GM23338 (cell line): ENCODE data around the gene UNC5A. TPM values are rescaled to one million over a fixed set of nuclear protein-coding genes. Genes with fewer than 3 reads are reported as not detected.

ENCODE experiments used
- ATAC-seq: fragments of 200-7000 bp; cut with Tn5 transposase; 3 replicates; pipeline ENCODE4 v1.9.1; 2020
- DNase-seq: peaks from one replicate; pipeline ENCODE4 v3.0.0-alpha.2; 2015; ENCODE audit warnings: low spot score
- H2AFZ ChIP-seq: fragments of 200-600 bp; sonication (generic); 2 replicates; pipeline ENCODE4 v1.8.0; 2016; ENCODE audit warnings: antibody characterized with exemption, mild to moderate bottlenecking, moderate library complexity
- H3F3A ChIP-seq: fragments of 200-600 bp; sonication (generic); replicated peaks from 2 replicates; pipeline ENCODE4 v1.8.0; 2017; ENCODE audit warnings: antibody characterized with exemption, mixed run types, low read depth
- H3K27ac ChIP-seq: fragments of 200-600 bp; sonication (generic); 2 replicates; pipeline ENCODE4 v1.6.1; 2016; ENCODE audit warnings: low read depth
- H3K27me3 ChIP-seq: fragments of 200-600 bp; sonication (generic); 2 replicates; pipeline ENCODE4 v1.8.0; 2016; ENCODE audit warnings: mild to moderate bottlenecking, mixed run types, moderate library complexity; ENCODE audit not compliant: insufficient read depth
- H3K36me3 ChIP-seq: fragments of 200-600 bp; sonication (generic); 2 replicates; pipeline ENCODE4 v1.8.0; 2016; ENCODE audit warnings: mild to moderate bottlenecking; ENCODE audit not compliant: insufficient read depth
- H3K4me1 ChIP-seq: fragments of 200-600 bp; sonication (generic); 2 replicates; pipeline ENCODE4 v1.8.0; 2016; ENCODE audit warnings: mild to moderate bottlenecking, moderate library complexity; ENCODE audit not compliant: insufficient read depth
- H3K4me2 ChIP-seq: fragments of 200-600 bp; sonication (generic); 2 replicates; pipeline ENCODE4 v1.7.1; 2017; ENCODE audit warnings: mixed run types
- H3K4me3 ChIP-seq: fragments of 200-600 bp; sonication (generic); 2 replicates; pipeline ENCODE4 v1.6.1; 2016; ENCODE audit warnings: mixed run types
- H3K79me2 ChIP-seq: fragments of 200-600 bp; sonication (generic); replicated peaks from 2 replicates; pipeline ENCODE4 v1.8.0; 2017; ENCODE audit warnings: mild to moderate bottlenecking; ENCODE audit not compliant: insufficient read depth
- H3K9me2 ChIP-seq: fragments of 200-600 bp; sonication (generic); 2 replicates; pipeline ENCODE4 v1.8.0; 2017; ENCODE audit not compliant: insufficient read depth
- H4K20me1 ChIP-seq: fragments of 200-600 bp; sonication (generic); replicated peaks from 2 replicates; pipeline ENCODE4 v1.8.0; 2017; ENCODE audit warnings: mild to moderate bottlenecking; ENCODE audit not compliant: insufficient read depth
- H3K27ac Mint-ChIP-seq: 2 replicates; pipeline ENCODE4 v1.8.0; 2020; ENCODE audit warnings: inconsistent platforms, mild to moderate bottlenecking, moderate library complexity, mixed read lengths
- H3K27me3 Mint-ChIP-seq: 3 replicates; pipeline ENCODE4 v1.8.0; 2022; ENCODE audit warnings: low read depth, mild to moderate bottlenecking, moderate library complexity, mixed read lengths, inconsistent platforms; ENCODE audit not compliant: insufficient read depth, poor library complexity
- H3K36me3 Mint-ChIP-seq: 3 replicates; pipeline ENCODE4 v1.8.0; 2021; ENCODE audit warnings: low read depth, mild to moderate bottlenecking, inconsistent platforms, moderate library complexity, mixed read lengths
- H3K4me1 Mint-ChIP-seq: 3 replicates; pipeline ENCODE4 v1.8.0; 2020; ENCODE audit warnings: mild to moderate bottlenecking, inconsistent platforms, mixed read lengths
- H3K4me3 Mint-ChIP-seq: 3 replicates; pipeline ENCODE4 v1.8.0; 2021; ENCODE audit warnings: moderate library complexity, mild to moderate bottlenecking, inconsistent platforms, mixed read lengths
- H3K9me3 Mint-ChIP-seq: 3 replicates; pipeline ENCODE4 v1.8.0; 2020; ENCODE audit warnings: moderate library complexity, mild to moderate bottlenecking, inconsistent platforms, mixed read lengths
- CTCF ChIP-seq, 2 experiments: fragments of 200-600 bp in 1 of 2; sonication (generic) in 1 of 2; conservative IDR thresholded peaks; 2 replicates each; pipeline versions ENCODE4 v1.5.1 to v1.6.1; 2016 to 2017; ENCODE audit warnings: antibody characterized with exemption in 2 of 2, low read depth in 2 of 2, mild to moderate bottlenecking in 2 of 2, moderate library complexity in 1 of 2
- ETS1 ChIP-seq: IDR thresholded peaks from 2 replicates; pipeline ENCODE4 v1.6.1; 2016; ENCODE audit warnings: antibody characterized with exemption
- POLR2AphosphoS5 ChIP-seq: IDR thresholded peaks from 2 replicates; pipeline ENCODE4 v1.6.1; 2016; ENCODE audit warnings: antibody characterized with exemption, low read depth
- ZNF114 ChIP-seq: fragments of 250-450 bp; sonication (Bioruptor Pico); IDR thresholded peaks from 2 replicates; pipeline ENCODE4 v1.5.0; 2020; ENCODE audit warnings: mild to moderate bottlenecking, moderate library complexity
- ZNF462 ChIP-seq: fragments of 250-450 bp; sonication (Bioruptor Pico); IDR thresholded peaks from 2 replicates; pipeline ENCODE4 v1.5.0; 2020; ENCODE audit warnings: mild to moderate bottlenecking, moderate library complexity
- polyA plus RNA-seq: library from polyadenylated mRNA; unstranded; fragments of >200 nt; fragmentation: Nextera tagmentation; extraction: Ambion mirVana; gene quantifications from 2 replicates; pipeline ENCODE4 v1.2.1, GENCODE V29; 2016
- total RNA-seq: library from RNA; depleted of rRNA; stranded (reverse); fragments of >200 nt; shearing (Covaris generic); gene quantifications from 2 replicates; pipeline ENCODE4 v1.2.3, GENCODE V29; 2014

The UNC5A gene
- total and polyA plus RNA-seq, 2 experiments from 2014 or later: 0.92 to 3.9 TPM

GRCh38 chr5:176823869-176824412 lies 13.6 kb downstream of the UNC5A start (continued):
- no peak for TF ChIP-seq ZNF462 (CRISPR knock-in tag)

GRCh38 chr5:176824604-176825003 lies 14.2 kb downstream of the UNC5A start:
- H3K27me3 Mint-ChIP-seq: peaks cover 10% of the 10 kb centered on the region
- ATAC-seq (no peak), DNase-seq (no peak)
- no peaks in the 10 kb centered on the region for H3K27me3 ChIP-seq
- H3K4me3 Mint-ChIP-seq: no peak overlapping the region
- no peak overlapping the region for H3K4me2 ChIP-seq
- H3K36me3 ChIP-seq: no peaks in the 10 kb centered on the region
- H2AFZ ChIP-seq: no peak overlapping the region
- H4K20me1 ChIP-seq: no peaks in the 10 kb centered on the region; the same call in 1 of the 2 replicates
- no peaks in the 10 kb centered on the region for H3K9me2 ChIP-seq
- no peak overlapping the region for H3K27ac Mint-ChIP-seq
- H3K79me2 ChIP-seq: no peaks in the 10 kb centered on the region
- no peak overlapping the region for H3K27ac ChIP-seq
- no peaks in the 10 kb centered on the region for H3K4me1 ChIP-seq
- no peaks in the 10 kb centered on the region for H3F3A ChIP-seq
- H3K36me3 Mint-ChIP-seq: no peaks in the 10 kb centered on the region
- no peaks in the 10 kb centered on the region for H3K9me3 Mint-ChIP-seq
- peaks cover 8% of the 10 kb centered on the region for H3K4me1 Mint-ChIP-seq
- H3K4me3 ChIP-seq: no peak overlapping the region
- TF ChIP-seq ETS1 (no peak), ZNF462 (CRISPR knock-in tag) (no peak), ZNF114 (CRISPR knock-in tag) (no peak), POLR2AphosphoS5 (no peak), CTCF (conservative IDR thresholded peaks at IDR 0.05; ENCODE audit: low read depth in 2 of 2) (no peak)
